PFSK-1 (cell line): ENCODE measurements around the gene CDC40.

ENCODE experiments used
- FOXP2 ChIP-seq: optimal IDR thresholded peaks from 2 replicates; pipeline ENCODE3; 2011; ENCODE audit warnings: borderline replicate concordance, control low read depth, inconsistent platforms; ENCODE audit not compliant: insufficient read depth; ENCODE audit errors: extremely low read length, extremely low read depth
- POLR2AphosphoS5 ChIP-seq: IDR thresholded peaks from 2 replicates; pipeline ENCODE4 v1.6.1; 2012; ENCODE audit warnings: low read depth, mild to moderate bottlenecking, control low read depth, low read length, moderate library complexity
- REST ChIP-seq, 2 experiments: IDR thresholded peaks; 2 replicates each; pipeline versions ENCODE4 v1.6.1 to v1.8.0; 2011 to 2012; ENCODE audit warnings: low read depth in 2 of 2, low read length in 2 of 2, control low read depth in 1 of 2, inconsistent platforms in 1 of 2, mild to moderate bottlenecking in 1 of 2, moderate library complexity in 1 of 2; ENCODE audit not compliant: insufficient read depth in 1 of 2
- TAF1 ChIP-seq: IDR thresholded peaks from 2 replicates; pipeline ENCODE4 v1.6.1; 2012; ENCODE audit warnings: low read length, control low read depth, borderline replicate concordance; ENCODE audit not compliant: insufficient read depth

GRCh38 chr6:110233770-110234374, 53.6 kb downstream of the CDC40 start:
- TF ChIP-seq POLR2AphosphoS5: no peak
- no peak for TF ChIP-seq REST (IDR thresholded peaks at IDR 0.05; ENCODE audit: insufficient read depth in 1 of 2, low read depth in 2 of 2, low read length in 2 of 2)
- no peak for TF ChIP-seq TAF1
- TF ChIP-seq FOXP2: no peak
